ENCODE data around the gene ZNF536.

- TF ChIP-seq CTCF (IDR thresholded peaks at IDR 0.05), result no peak
- TF ChIP-seq POLR2AphosphoS5 (IDR thresholded peaks at IDR 0.05; ENCODE audit: low read depth, low read length), result no peak
Observed at GRCh38 chr19:30530751-30531150, 158.6 kb downstream of the ZNF536 start.
